Islet of Langerhans (tissue), 1 donor: Measurements from ENCODE around the gene TTC5.
"Not testable (repeated sequence)": the region's sequence is repeated elsewhere in the genome, so short reads cannot be mapped to it uniquely, and the experiment has no call there.

Experiments
- FAIRE-seq: peaks from one replicate; lab custom pipeline; 2011; peaks lifted over from hg19 to GRCh38; lab: Jason Lieb, UNC

The TTC5 gene

DNA sequence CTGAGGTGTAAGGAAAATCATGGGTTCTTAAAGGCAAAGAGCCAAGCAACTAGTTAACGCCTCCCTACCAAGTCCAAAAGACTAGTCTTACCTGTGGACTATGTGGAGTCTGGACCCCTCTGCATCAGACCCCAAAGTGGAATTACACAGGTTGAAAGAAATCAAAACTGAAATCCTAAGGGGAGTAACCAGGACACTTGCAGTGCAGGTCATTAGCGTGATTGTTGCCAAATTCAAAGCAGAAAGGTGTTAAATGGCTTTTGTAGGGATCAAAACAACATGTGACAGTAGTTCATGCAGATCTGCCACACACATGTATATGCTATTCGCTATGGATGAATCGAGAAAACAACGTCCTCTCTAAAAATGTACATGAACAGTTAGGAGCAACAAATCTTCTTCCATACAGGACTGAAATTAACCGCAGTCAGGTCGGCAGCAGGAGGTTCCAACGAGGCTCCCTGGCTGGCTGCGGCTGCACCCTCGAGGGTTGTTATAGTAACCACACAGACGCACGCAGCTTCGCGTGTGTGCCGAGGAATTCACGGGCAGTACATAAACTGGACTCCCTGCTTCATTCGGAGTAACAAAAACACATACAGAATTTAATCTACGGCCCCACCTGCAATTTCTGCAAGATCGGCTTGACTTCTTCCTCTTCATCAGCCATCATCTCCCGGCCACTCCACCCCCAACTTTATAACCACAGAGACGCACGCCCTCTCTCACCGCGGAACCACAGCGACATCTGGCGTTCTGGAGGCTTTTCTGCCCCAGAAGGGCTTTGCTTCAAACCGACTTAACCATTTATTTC, at the start of gene TTC5:
TSS of gene TTC5 (minus strand) at position 687 of the 814 bp plus-strand sequence. CDS start at position 673, 14 bp downstream.
- peak; percentile 86 for FAIRE-seq

- no peak for FAIRE-seq
Observed at GRCh38 chr14:20350860-20351259, 45.1 kb upstream of the TTC5 start.

- FAIRE-seq = no peak
Observed at GRCh38 chr14:20350282-20350681, 44.5 kb upstream of the TTC5 start.

DNA sequence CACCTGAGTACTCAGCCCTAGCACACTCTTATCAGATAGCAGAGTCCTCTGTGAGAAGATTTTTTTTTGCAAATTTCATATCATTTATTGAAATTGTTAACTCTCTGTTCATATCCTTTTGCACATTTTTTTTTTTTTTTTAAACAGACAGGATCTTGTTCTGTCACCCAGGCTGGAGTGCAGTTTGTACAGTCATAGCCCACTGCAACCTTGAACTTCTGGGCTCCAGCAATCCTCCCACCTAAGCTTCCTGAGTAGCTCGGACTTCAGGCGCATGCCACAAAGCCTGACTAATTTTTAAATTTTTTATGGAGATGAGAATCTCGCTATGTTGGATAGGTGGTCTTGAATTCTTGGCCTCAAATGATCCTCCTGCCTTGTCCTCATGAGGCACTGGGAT, 42.0 kb upstream of the TTC5 start:
- no peak for FAIRE-seq

DNA sequence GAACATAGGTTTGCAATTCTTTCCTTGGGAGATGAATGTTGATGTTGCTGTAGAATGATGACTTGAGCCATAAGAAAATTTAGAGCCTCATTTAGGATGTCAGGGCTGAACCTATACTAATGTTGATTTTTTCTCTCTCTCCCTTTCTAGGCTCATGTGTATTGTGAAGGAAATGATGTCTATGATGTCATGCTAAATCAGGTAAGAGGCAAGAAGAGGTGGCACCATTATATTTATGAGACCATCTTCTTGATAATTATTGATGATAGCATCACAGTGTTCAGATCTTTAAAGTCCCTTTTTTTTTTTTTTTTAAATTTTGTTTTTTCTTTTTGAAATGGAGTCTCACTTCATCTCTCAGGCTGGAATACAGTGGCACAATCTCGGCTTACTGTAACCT, 41.0 kb upstream of the TTC5 start:
- FAIRE-seq = no peak

DNA sequence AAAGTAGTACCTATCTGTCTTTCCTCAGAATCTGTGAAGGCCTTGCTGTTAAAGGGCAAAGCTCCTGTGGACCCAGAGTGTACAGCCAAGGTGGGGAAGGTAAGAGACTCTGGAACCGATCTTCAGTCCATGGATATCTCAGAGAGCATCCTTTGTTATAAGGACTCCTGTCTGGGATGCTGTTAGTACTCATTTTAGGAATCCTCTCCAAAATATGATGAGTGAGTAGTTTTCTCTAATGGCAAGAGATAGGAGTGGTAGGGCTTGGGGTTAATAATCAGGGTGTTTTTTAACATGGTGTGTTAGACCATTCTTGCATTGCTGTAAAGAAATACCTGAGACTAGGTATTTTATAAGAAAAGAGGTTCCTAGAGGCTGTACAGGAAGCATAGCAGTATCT, 39.6 kb upstream of the TTC5 start:
- FAIRE-seq = no peak

DNA sequence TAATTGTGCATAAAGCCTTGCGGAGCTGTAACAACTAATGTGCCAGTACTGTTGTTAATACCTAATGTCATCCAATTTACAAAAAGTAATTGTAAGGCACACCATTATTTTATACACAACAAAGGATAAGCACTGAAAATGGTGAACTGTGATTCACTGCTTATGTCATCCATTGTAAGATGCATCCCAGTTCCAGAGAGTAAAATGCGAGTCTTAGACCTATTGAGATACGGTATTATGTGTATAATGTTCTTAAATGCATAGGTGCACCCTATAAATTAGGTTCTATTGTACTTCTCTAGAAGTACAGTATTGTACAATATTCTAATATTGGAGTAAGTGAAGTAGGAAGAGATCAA, 38.1 kb upstream of the TTC5 start:
- no peak for FAIRE-seq

GRCh38 chr14:20343092-20343861, 37.5 kb upstream of the TTC5 start, which contains the start of gene PARP2:
TSS of gene PARP2 (plus strand) at chr14:20343635. CDS start at chr14:20343642, 7 bp downstream.
- peak; percentile 96 for FAIRE-seq

DNA sequence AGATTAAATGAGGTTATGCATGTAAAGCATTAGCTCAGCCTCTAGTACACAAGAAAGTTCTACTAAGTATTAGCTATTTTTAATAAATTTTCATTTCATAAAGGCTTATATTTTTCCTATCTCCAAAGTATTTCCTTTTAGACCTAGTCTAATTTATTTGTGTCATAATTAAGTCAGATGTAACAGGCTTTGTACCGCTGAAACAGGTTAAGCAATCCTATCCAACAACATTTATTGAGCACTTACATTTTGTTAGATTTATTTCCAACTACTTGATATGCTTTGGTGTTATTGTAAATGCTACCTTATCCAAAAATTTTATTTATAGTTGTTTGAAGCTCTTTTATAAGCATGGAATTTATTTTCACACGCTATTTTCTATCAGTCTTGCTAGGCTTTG, 35.9 kb upstream of the TTC5 start:
- FAIRE-seq = peak; percentile 82

DNA sequence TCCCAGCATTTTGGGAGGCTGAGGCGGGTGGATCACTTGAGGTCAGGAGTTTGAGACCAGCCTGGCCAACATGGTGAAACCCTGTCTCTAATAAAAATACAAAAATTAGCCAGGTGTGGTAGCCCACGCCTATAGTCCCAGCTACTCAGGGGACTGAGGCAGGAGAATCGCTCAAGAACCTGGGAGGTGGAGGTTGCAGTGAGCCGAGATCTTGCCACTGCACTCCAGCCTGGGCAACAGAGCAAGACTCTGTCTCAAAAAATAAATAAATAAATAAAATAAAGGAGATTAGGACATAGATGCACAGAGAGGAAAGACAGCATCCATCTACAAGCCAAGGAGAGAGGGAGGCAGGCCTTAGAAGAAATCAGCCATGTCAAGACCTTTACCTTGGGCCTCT, 35.3 kb upstream of the TTC5 start:
- not testable (repeated sequence) for FAIRE-seq

DNA sequence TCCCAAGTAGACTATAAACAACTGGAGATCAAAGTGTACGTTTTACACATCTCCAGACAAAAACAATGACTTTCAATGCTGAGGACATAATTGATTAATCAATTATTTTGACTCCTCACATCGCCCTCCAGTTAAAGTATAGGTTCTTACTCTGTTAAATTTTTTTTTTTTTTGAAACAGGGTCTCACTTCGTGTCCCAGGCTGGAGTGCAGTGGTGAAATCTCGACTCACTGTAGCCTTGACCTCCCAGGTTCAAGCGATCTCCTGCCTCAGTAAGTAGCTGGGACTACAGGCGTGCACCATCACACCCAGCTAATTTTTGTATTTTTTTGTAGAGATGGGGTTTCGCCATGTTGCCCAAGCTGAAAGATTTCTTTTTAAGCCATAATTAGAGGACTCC, 28.3 kb upstream of the TTC5 start:
- no peak for FAIRE-seq

DNA sequence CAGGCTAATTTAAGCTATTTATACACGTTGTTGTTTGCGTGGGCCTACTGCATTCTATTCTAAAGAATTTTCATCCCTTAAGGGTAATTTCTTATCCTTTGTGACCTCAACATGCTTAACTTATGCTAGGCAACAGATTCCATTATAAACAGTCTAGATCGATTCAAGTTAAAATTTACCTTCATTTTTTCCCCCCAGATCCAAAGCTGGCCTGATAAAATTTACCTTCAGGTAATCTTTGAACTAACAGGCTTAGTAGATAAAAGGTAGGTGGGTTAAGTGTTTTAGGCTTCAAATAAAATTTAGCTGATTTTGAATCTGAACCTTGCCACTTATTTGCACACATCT, 27.7 kb upstream of the TTC5 start:
- FAIRE-seq = no peak

- peak; percentile 95 for FAIRE-seq
Observed at GRCh38 chr14:20332788-20333493, 27.2 kb upstream of the TTC5 start, which contains the start of gene CCNB1IP1. TSS of gene CCNB1IP1 (minus strand) at chr14:20333279. CDS start at chr14:20316523, 16,756 bp downstream.

- FAIRE-seq = no peak
Observed at GRCh38 chr14:20332431-20332787, 26.7 kb upstream of the TTC5 start.

GRCh38 chr14:20331053-20331613, 25.4 kb upstream of the TTC5 start:
- FAIRE-seq = no peak

DNA sequence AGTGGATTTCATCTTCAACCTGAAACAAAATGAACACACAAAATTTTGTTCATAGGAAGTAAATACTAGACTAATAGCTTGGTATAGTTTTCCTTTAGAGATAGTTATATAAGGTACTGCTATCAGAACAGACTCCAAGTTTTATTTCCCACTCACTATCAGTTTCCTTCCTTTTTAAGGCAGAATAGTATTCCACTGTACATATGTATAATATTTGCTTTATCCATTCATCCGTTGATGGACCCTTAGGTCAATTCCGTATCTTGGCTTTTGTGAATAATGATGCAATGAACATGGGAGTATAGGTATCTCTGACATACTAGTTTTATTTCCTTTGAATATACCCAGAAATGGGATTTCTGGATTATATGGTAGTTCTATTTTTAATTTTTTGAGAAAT, 23.6 kb upstream of the TTC5 start:
- no peak for FAIRE-seq

DNA sequence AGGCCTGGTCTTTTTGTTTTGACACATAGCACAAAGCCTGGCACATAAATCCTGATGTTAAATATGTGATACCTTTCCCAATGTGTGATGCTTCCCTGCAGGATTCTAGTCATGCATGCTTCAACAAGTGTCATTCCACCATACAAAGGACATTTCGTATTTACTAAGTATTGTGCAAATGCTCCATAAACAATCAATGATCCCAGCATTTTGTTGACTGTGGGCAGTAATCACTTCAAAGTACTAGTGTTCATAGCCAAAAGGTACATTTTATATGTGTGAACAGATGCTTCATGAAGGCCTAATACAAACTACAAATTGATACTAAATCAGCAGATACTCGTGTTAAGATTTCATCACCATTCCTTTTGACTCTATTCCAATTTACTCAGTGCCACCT, 23.0 kb upstream of the TTC5 start:
- no peak for FAIRE-seq

- FAIRE-seq = peak; percentile 99
Observed at GRCh38 chr14:20327005-20327869, 21.5 kb upstream of the TTC5 start.

GRCh38 chr14:20317720-20318119, 12.0 kb upstream of the TTC5 start:
- FAIRE-seq = no peak

DNA sequence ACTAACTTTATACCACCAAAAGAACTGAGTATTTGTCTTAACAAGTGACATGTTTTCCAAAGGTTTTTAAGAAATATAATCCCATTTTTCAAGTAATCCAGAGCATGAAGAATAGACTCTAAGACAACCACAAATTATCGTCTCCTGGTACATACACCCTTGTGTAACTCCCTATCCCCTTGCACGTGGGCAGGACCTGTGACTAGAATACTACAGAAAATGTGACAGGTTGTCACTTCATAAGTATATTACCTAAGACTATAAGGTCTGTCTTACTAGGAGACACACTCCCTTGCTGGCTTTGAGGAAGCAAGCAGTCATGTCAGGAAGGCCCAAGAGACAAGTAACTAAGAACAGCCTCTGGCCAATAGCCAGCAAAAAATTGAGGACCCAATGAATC, 8.3 kb upstream of the TTC5 start:
- no peak for FAIRE-seq

DNA sequence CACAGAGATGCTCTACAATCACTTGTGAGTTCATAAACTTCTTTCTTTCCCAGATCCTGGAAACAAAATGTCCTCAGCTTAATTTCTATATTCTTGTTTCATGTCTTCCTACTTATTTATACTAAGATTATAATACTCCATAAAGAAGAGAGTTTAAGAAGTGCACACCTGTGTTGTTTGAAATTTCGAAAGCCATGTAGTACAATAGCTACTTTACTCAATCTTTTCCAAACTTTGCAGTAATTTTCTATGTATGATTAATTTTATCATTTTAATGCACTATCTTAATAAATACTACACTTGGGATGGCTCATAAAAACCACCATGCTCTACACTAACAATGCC, 300 bp upstream of the TTC5 start:
- FAIRE-seq = no peak
